ENCODE measurements around the gene IER2.

The IER2 gene, protein sequence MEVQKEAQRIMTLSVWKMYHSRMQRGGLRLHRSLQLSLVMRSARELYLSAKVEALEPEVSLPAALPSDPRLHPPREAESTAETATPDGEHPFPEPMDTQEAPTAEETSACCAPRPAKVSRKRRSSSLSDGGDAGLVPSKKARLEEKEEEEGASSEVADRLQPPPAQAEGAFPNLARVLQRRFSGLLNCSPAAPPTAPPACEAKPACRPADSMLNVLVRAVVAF

DNA sequence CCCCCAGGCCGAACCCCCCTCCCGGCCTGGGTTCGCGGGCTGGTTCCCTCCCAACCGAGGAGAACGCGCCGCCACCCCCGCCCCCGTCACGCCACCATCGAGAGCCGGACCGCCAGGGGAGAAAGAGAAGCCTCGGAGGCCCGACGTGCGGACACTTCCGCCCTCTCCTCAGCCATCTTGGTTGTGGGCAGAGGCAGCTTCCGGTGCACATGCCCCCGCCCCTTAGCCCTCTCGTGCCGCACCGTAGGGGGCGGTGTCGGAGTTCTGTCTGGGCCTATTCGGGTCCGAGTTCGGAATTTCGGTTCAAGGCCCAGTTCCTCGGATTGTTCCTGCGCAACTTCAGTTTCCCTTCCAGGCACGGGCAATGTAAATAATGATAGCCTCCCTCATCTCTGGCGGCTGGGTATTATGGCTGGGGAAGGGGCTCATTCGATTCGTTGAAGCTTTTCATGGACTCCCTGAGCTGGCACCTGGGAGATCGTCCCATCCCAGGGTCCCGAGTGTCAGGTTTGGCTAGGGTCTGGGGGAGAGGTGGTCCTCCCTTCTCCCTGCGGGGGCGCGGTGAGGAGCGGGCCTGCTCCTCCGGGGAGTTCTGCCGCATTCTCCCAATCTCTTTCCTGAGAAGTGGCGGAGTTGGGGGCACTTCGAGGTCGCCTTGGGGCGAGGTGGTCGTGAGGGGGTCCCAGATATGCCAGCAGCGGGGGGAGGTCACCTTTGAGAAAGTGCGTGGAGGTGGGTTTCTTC is at the start of gene IER2, which contains the start of gene STX10:
Gene IER2, plus strand, starts transcription at position 225 of the 744 bp plus-strand sequence. CDS start 2,776 bp downstream, outside the sequence.
Gene STX10, minus strand, starts transcription at position 189 of the 744 bp plus-strand sequence. CDS start 202 bp downstream, outside the sequence.
- TF ChIP-seq, protein P1, sequence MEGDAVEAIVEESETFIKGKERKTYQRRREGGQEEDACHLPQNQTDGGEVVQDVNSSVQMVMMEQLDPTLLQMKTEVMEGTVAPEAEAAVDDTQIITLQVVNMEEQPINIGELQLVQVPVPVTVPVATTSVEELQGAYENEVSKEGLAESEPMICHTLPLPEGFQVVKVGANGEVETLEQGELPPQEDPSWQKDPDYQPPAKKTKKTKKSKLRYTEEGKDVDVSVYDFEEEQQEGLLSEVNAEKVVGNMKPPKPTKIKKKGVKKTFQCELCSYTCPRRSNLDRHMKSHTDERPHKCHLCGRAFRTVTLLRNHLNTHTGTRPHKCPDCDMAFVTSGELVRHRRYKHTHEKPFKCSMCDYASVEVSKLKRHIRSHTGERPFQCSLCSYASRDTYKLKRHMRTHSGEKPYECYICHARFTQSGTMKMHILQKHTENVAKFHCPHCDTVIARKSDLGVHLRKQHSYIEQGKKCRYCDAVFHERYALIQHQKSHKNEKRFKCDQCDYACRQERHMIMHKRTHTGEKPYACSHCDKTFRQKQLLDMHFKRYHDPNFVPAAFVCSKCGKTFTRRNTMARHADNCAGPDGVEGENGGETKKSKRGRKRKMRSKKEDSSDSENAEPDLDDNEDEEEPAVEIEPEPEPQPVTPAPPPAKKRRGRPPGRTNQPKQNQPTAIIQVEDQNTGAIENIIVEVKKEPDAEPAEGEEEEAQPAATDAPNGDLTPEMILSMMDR (IDR thresholded peaks at IDR 0.05; ENCODE audit: unreplicated experiment in 3 of 3) = peak; percentile 42 to 69 (median 42)
- Mint-ChIP-seq H3K4me1 (peaks cover 11% of the 10 kb centered on the region), H3K27ac (peak within 1 kb of the TSS; percentile 95 to 100 (median 96)), H3K9me3 (no peaks in the 10 kb centered on the region), H3K27me3 (ENCODE audit: low read depth) (peaks cover 5% of the 10 kb centered on the region), H3K36me3 (ENCODE audit: low read depth) (peaks cover 16% of the 10 kb centered on the region), H3K4me3 (peak within 1 kb of the TSS; percentile 95 to 100 (median 100))

DNA sequence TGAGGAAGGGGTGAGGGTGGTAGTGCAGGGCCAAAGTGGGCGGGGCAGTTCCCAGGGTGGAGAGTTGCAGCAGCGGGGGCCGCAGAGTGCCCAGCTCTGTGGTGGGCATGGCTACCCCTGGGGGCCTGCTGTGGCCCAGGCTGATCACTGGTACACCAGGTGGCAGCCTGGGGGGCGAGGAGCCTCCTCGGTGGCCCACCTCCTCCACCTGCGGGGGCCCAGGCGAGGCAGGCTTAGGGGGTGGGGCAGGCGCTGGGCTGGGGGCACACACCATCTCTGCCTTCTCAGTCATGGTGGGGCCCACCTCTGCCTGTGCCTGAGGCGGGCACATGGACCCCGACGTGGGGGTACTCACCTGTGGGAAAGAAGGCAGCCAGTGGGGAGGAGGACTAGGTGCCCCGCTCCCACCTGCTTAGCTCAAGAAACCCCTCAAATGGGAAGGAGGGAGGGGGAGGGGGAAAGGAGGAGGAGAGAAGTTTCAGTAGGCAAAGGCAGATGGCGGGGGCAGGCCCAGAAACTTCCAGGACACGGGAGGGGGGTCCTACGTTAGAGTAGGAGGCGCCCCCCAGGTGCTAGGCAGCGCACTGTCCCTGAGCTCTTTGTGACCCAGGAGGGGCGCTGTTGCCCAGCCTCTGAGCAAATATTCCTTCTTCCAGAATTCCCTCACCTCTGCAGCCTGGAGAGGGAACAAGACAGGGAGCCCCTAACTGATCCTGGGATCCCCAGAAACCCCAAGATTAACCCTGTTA is 49.2 kb upstream of the IER2 start:
- TF ChIP-seq, protein P1 (IDR thresholded peaks at IDR 0.05; ENCODE audit: unreplicated experiment in 3 of 3) = peak in 1 of 3 experiments; percentile 17
- Mint-ChIP-seq H3K4me3 (peak overlapping the region in 1 of 3 experiments; percentile 23), H3K36me3 (ENCODE audit: low read depth) (peaks cover 3% of the 10 kb centered on the region), H3K27ac (no peak overlapping the region), H3K27me3 (ENCODE audit: low read depth) (peaks cover 73% of the 10 kb centered on the region), H3K9me3 (no peaks in the 10 kb centered on the region), H3K4me1 (peaks cover 26% of the 10 kb centered on the region)

DNA sequence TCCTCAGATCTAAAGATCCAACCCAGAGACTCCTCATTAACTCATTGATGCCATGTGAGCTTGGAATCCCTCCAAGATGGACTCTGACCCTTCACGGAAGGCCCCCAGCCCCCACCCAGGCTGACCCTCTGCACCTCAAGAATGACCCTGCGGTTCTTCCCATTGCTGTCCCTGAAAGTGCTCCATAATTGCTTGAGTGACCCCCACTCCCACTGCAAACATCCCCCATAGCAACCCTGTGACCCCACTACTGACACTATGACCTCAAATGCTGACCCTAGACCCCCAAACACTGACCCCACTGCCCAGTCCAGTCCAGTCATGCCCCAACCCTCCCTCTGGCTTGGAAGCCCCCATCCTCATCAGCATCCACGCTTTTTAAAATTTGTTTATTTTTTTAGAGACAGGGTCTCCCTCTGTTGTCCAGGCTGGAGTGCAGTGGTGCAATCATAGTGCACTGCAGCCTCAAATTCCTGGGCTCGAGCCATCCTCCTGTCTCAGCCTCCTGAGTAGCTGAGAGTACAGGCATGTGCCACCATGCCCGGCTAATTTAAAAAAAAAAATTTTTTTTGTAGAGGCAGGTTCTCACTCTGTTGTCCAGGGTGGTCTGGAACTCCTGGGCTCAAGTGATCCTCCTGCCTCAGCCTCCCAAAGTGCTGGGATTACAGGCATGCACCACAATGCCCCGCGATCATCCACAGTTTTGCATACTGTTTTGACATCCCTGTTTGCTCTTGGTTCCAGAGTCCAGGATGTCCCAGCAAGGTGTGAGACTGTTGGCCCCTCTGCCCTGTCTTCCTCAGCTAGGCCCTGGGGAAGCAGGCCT is 48.4 kb upstream of the IER2 start:
- peaks cover 23% of the 10 kb centered on the region for H3K4me1 Mint-ChIP-seq
- TF ChIP-seq, protein P1 (IDR thresholded peaks at IDR 0.05; ENCODE audit: unreplicated experiment in 3 of 3) = no peak
- H3K4me3 Mint-ChIP-seq = peak overlapping the region in 2 of 3 experiments; percentile 25 to 60
- H3K9me3 Mint-ChIP-seq = no peaks in the 10 kb centered on the region
- peaks cover 3% of the 10 kb centered on the region for H3K36me3 Mint-ChIP-seq (ENCODE audit: low read depth)
- peaks cover 65% of the 10 kb centered on the region for H3K27me3 Mint-ChIP-seq (ENCODE audit: low read depth)
- H3K27ac Mint-ChIP-seq = no peak overlapping the region

DNA sequence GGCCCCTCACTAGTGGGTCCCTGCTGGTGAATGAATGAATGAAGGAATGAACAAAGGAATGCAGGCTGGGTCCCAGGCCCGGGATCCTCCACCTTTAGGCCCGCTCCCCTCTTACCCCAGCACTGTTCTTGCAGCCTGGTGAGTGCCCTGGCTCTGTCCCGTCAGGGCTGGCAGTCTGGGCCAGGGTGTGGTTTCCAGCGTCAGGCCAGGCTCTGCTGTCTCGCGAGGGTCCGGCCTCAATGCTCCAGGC is 47.9 kb upstream of the IER2 start:
- peaks cover 18% of the 10 kb centered on the region for H3K4me1 Mint-ChIP-seq
- H3K9me3 Mint-ChIP-seq = no peaks in the 10 kb centered on the region
- H3K27ac Mint-ChIP-seq = no peak overlapping the region
- peak overlapping the region in 2 of 3 experiments; percentile 15 to 60 for H3K4me3 Mint-ChIP-seq
- peaks cover 59% of the 10 kb centered on the region for H3K27me3 Mint-ChIP-seq (ENCODE audit: low read depth)
- H3K36me3 Mint-ChIP-seq (ENCODE audit: low read depth) = peaks cover 3% of the 10 kb centered on the region
- TF ChIP-seq, protein P1 (IDR thresholded peaks at IDR 0.05; ENCODE audit: unreplicated experiment in 3 of 3) = no peak

DNA sequence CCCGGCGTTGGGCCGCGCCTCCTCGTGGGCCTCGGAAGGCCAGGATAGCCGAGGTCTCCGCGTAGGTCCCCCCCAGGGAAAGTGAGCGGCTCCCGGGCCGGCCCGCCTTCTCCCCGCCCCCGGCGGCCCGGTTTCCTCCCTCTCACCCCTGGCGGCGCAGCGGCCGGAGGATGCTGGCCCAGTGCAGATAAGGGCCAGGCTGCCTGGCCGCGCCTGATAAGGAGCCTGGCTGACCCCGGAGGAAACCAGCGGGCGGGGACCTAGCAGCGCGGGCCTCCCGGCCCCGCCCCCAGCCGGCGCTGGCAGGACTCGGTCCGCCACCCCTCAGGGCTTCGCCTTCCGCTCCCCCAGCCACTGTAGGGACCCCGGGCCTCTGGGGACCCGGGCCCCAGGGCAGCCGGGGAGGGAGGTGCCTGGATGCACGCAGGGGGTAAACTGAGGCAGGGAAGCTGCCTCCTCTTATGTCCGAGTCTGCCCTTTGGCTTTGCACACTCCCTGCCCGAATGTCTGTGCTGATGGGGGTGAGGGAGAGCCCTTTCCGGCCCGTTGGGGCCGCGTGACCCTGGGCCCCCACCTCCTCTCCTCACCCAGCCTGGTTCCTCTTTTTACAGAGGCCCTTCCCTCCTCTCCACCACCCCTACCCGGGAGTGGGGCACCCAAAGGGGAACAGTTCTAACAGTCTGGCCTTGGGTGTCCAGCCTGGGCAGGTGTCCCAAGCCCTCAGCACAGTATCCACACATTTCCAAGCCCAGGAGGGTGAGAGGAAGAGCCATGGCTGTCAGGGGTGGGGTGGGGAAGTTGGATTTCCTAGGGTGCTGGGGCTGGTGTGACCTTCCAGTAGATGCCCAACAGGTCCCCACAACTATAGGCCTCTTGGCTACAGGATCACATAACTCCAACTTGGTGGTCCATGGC is 47.3 kb upstream of the IER2 start, which contains the start of gene LYL1:
Gene LYL1, minus strand, starts transcription at position 193 of the 915 bp plus-strand sequence. CDS start 1,687 bp downstream, outside the sequence.
- Mint-ChIP-seq H3K9me3 (no peaks in the 10 kb centered on the region), H3K4me1 (peaks cover 18% of the 10 kb centered on the region), H3K27ac (no peak within 1 kb of the TSS), H3K4me3 (peak within 1 kb of the TSS in 2 of 3 experiments; percentile 25 to 60), H3K27me3 (ENCODE audit: low read depth) (peaks cover 54% of the 10 kb centered on the region), H3K36me3 (ENCODE audit: low read depth) (peaks cover 6% of the 10 kb centered on the region)
- TF ChIP-seq, protein P1 (IDR thresholded peaks at IDR 0.05; ENCODE audit: unreplicated experiment in 3 of 3) = no peak

Measured in nephron (organoid).